Testis (tissue), 2 donors: Measurements from ENCODE around the gene CES5A.

Experiments used
- POLR2A ChIP-seq: fragments of 450-650 bp; IDR thresholded peaks from one replicate; pipeline ENCODE4 v1.6.1; 2017; ENCODE audit warnings: antibody characterized with exemption, mild to moderate bottlenecking, moderate library complexity
- TF ChIP-seq, protein P1 (sequence below), 3 experiments: fragments of 450-650 bp in 2 of 3; fragments of 200-600 bp in 1 of 3; sonication (generic) in 1 of 3; IDR thresholded peaks; one replicate each; pipeline ENCODE4 v1.5.1; 2016 to 2019; ENCODE audit warnings: antibody characterized with exemption in 3 of 3, mild to moderate bottlenecking in 2 of 3, moderate library complexity in 1 of 3

DNA sequence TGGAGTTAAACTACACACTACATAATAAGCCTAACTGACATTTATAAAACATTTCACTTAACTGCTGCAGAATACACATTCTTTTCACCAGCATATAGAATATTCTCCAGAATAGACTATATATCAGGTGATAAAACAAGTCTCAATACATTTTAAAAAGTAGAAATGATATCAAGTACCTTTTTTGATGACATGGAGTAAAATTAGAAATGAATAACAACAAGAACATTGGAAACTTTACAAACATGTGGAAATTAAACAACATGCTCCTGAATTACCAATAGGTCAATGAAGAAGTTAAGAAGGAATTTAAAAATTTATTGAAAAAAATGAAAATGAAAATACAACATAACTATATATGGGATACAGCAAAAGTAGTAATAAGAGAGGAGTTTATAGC is 47.5 kb upstream of the CES5A start:
- TF ChIP-seq, protein P1, sequence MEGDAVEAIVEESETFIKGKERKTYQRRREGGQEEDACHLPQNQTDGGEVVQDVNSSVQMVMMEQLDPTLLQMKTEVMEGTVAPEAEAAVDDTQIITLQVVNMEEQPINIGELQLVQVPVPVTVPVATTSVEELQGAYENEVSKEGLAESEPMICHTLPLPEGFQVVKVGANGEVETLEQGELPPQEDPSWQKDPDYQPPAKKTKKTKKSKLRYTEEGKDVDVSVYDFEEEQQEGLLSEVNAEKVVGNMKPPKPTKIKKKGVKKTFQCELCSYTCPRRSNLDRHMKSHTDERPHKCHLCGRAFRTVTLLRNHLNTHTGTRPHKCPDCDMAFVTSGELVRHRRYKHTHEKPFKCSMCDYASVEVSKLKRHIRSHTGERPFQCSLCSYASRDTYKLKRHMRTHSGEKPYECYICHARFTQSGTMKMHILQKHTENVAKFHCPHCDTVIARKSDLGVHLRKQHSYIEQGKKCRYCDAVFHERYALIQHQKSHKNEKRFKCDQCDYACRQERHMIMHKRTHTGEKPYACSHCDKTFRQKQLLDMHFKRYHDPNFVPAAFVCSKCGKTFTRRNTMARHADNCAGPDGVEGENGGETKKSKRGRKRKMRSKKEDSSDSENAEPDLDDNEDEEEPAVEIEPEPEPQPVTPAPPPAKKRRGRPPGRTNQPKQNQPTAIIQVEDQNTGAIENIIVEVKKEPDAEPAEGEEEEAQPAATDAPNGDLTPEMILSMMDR (IDR thresholded peaks at IDR 0.05): no peak
- no peak for TF ChIP-seq POLR2A
